Epithelial cell of esophagus (primary cell): ENCODE results near the gene KANTR.

ENCODE experiments used
- DNase-seq: peaks from one replicate; pipeline ENCODE4 v3.0.0; 2010; ENCODE audit warnings: low read depth
- H3K4me3 ChIP-seq: 2 replicates; pipeline ENCODE4 v1.5.1; 2011; ENCODE audit warnings: mild to moderate bottlenecking, low read length, control low read depth
- CTCF ChIP-seq: IDR thresholded peaks from 2 replicates; pipeline ENCODE4 v1.5.1; 2011; ENCODE audit warnings: low read depth, mild to moderate bottlenecking, low read length, control low read depth, inconsistent platforms; ENCODE audit not compliant: insufficient read depth; ENCODE audit errors: missing control alignments

KANTR gene

GRCh38 chrX:53094582-53094905 is 602 bp downstream of the KANTR start:
- DNase-seq = no peak
- TF ChIP-seq CTCF = no peak
- peak overlapping the region; percentile 67 for H3K4me3 ChIP-seq

GRCh38 chrX:53095796-53096195 is 1.9 kb downstream of the KANTR start:
- TF ChIP-seq CTCF = no peak
- H3K4me3 ChIP-seq = no peak overlapping the region
- DNase-seq = no peak

- no peak for TF ChIP-seq CTCF
- H3K4me3 ChIP-seq = no peak overlapping the region
- no peak for DNase-seq
Observed at GRCh38 chrX:53114864-53115549, 21.1 kb downstream of the KANTR start.

GRCh38 chrX:53115550-53115874 is 21.6 kb downstream of the KANTR start:
- TF ChIP-seq CTCF = no peak

GRCh38 chrX:53116101-53116500 is 22.2 kb downstream of the KANTR start:
- no peak overlapping the region for H3K4me3 ChIP-seq
- no peak for TF ChIP-seq CTCF
- peak; percentile 0 for DNase-seq

More at GRCh38 chrX:53115550-53115874, 21.6 kb downstream of the KANTR start:
- no peak overlapping the region for H3K4me3 ChIP-seq
- DNase-seq = no peak

- no peak overlapping the region for H3K4me3 ChIP-seq
- TF ChIP-seq CTCF = no peak
- DNase-seq = no peak
Observed at GRCh38 chrX:53122013-53122412, 28.1 kb downstream of the KANTR start.

- TF ChIP-seq CTCF = no peak
- no peak for DNase-seq
- H3K4me3 ChIP-seq = no peak overlapping the region
Observed at GRCh38 chrX:53125506-53125905, 31.6 kb downstream of the KANTR start.
